Thymus (tissue), 11 donors: Measurements from ENCODE around the gene RAB9A. TPM values are rescaled to one million over a fixed set of nuclear protein-coding genes. Genes with fewer than 3 reads are reported as not detected.

Experiments used
- DNase-seq, 9 donors: peaks; one replicate each; pipeline ENCODE4 v3.0.0-alpha.2; 2013; ENCODE audit warnings: low spot score in 9 of 9, low read depth in 6 of 9, missing footprints in 1 of 9
- H3K27ac ChIP-seq, 2 donors: one replicate each; pipeline ENCODE4 v1.5.1; 2013; ENCODE audit warnings: control low read depth in 1 of 2, low read depth in 1 of 2, low read length in 1 of 2, mild to moderate bottlenecking in 1 of 2, moderate library complexity in 1 of 2
- H3K27me3 ChIP-seq, 2 donors: one replicate each; pipeline ENCODE4 v1.5.1; 2013; ENCODE audit warnings: low read length in 1 of 2; ENCODE audit not compliant: control insufficient read depth in 2 of 2, insufficient read depth in 1 of 2
- H3K36me3 ChIP-seq, 2 donors: one replicate each; pipeline ENCODE4 v1.5.1; 2013; ENCODE audit warnings: low read length in 1 of 2, mild to moderate bottlenecking in 1 of 2, moderate library complexity in 1 of 2; ENCODE audit not compliant: control insufficient read depth in 2 of 2, insufficient read depth in 2 of 2
- H3K4me1 ChIP-seq, 2 donors: one replicate each; pipeline ENCODE4 v1.5.1; 2013; ENCODE audit warnings: low read length in 2 of 2; ENCODE audit not compliant: control insufficient read depth in 2 of 2, insufficient read depth in 2 of 2
- H3K4me3 ChIP-seq, 2 donors: one replicate each; pipeline ENCODE4 v1.5.1; 2013; ENCODE audit warnings: low read length in 2 of 2, control low read depth in 1 of 2, mild to moderate bottlenecking in 1 of 2
- H3K9me3 ChIP-seq, 2 donors: one replicate each; pipeline ENCODE4 v1.5.1; 2013; ENCODE audit warnings: low read length in 1 of 2, mild to moderate bottlenecking in 1 of 2; ENCODE audit not compliant: control insufficient read depth in 2 of 2, insufficient read depth in 1 of 2
- WGBS: extraction: QIAGEN DNeasy Blood & Tissue Kit; methylation state at CpG from one replicate; pipeline ENCODE4 v1.1.7; 2013; 5-methylcytosine and 5-hydroxymethylcytosine counted together
- polyA plus RNA-seq: library from polyadenylated mRNA; stranded (reverse); fragments of 200-250 nt; gene quantifications from one replicate; pipeline ENCODE4 v1.2.3, GENCODE V29; 2013
- total RNA-seq: library from RNA; stranded (reverse); fragments of 120-200 nt; gene quantifications from one replicate; pipeline ENCODE4 v1.2.4, GENCODE V29; 2013
- donor health status: healthy.

Gene RAB9A
- total and polyA plus RNA-seq, 2 donors: 23.7 to 33.4 TPM

DNA sequence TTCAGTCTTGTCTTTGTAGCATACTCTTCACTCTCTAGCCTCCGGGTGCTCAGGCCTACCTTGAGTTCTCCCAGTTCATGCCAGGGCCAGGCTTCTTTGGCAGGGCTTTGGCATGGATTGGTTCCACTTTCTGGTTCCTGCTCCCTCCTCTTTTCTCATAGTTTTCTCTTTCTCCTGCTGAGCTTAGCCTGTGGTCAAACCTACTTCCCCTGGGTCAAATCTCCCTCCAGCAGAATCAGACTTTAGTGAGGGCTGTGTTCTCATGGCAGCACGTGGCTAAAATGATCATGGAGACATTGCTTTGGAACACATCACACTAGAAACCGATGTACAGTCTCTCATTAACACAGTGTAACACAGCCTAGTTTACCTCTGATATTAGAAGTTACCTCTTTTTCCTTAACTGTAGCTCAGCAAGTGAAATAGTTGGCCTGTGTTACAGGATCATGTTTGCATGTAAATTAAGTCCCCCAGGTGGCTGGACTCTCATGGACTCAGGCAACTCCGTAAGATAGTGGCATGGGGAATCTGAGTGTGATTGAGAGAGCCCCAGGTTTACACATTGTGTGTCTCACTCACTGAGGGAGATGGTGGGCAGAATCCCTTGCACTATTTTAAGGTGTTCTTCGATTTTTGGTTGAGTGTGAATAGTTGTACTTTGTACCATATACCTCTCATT, 13.3 kb downstream of the RAB9A start:
- Histone ChIP-seq H3K36me3 (no peaks in the 10 kb centered on the region), H3K27ac (no peak overlapping the region)
- 86% methylated on average over 5 of the region's 5 CpGs for WGBS

DNA sequence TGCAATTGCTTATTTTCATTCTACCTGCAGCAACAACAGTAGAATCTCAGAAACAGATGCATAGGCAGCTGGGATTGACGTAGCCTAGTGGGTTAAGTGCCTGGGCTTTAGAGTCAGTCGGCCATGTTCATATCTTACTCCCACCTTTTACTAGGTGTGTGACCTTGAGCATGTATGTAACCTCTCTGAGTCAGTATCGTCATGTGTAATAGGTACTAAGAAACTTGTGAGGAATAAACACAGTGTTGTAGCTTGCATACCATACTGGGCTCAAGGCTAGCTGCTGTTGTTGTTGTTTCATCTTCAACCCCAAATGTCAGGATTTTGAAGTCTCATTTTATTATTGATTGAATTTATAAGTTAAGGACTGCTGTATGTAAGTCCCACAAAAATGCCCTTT, 14.2 kb downstream of the RAB9A start:
- no peak overlapping the region for H3K4me3 ChIP-seq
- no peak overlapping the region for H3K27ac ChIP-seq
- no peaks in the 10 kb centered on the region for H3K36me3 ChIP-seq
- H3K4me1 ChIP-seq: no peaks in the 10 kb centered on the region
- 98% methylated on average over 3 of the region's 3 CpGs for WGBS
- H3K27me3 ChIP-seq: peaks cover 0 to 2% of the 10 kb centered on the region in 2 donors
- no peaks in the 10 kb centered on the region for H3K9me3 ChIP-seq
- DNase-seq: no peak

More for the DNA sequence above, 13.3 kb downstream of the RAB9A start:
- no peak for DNase-seq
- peaks cover 0 to 2% of the 10 kb centered on the region in 2 donors for H3K27me3 ChIP-seq
- H3K4me3 ChIP-seq: no peak overlapping the region
- H3K4me1 ChIP-seq: no peaks in the 10 kb centered on the region
- H3K9me3 ChIP-seq: no peaks in the 10 kb centered on the region

DNA sequence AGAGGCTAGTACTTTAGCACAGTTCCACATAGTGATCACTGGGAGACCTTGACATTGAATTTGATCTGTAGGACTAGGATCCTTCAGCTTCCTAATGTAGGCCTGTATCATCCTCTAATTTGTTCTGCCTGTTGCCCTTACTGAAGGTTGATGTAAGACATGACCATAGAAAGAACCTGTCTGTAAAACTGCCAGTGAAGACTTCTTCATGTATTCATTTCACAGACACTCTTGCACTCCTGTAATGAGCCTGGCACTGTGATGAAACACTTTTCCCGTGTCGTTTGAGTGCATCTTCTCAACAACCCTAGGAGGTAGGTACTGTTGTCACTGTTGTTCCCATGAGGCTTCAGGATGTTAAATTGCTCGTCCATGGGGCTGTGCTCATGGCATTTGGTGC, 14.7 kb downstream of the RAB9A start:
- no peak overlapping the region for H3K4me3 ChIP-seq
- WGBS: 94% methylated on average over 3 of the region's 3 CpGs
- peaks cover 0 to 2% of the 10 kb centered on the region in 2 donors for H3K27me3 ChIP-seq
- no peaks in the 10 kb centered on the region for H3K9me3 ChIP-seq
- H3K36me3 ChIP-seq: no peaks in the 10 kb centered on the region
- DNase-seq: no peak
- no peak overlapping the region for H3K27ac ChIP-seq
- no peaks in the 10 kb centered on the region for H3K4me1 ChIP-seq

DNA sequence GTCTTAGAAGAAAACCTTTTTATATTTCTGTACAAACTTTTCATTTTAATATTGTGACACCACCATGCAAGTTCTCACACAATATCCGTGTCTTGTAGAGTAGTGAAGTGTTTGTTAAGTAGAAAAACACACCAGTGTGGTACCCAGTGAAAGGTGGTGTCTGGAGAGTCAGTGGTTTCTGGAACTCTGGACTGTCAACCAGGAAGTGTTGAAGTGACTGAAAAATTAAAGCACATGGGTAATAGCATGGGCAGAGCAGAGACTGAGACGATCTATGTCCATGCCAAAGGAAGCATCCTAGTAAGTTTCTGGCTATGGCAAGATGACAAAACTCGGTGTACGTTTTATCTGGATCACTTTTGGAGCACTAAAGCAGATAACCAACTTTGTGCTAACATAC, 22.2 kb downstream of the RAB9A start:
- H3K27me3 ChIP-seq: no peaks in the 10 kb centered on the region
- WGBS: over 99% methylated on average over 4 of the region's 4 CpGs
- no peak overlapping the region for H3K27ac ChIP-seq
- DNase-seq: no peak
- H3K4me1 ChIP-seq: no peaks in the 10 kb centered on the region
- no peak overlapping the region for H3K4me3 ChIP-seq
- peaks cover 5 to 28% of the 10 kb centered on the region in 2 donors for H3K36me3 ChIP-seq
- no peaks in the 10 kb centered on the region for H3K9me3 ChIP-seq

DNA sequence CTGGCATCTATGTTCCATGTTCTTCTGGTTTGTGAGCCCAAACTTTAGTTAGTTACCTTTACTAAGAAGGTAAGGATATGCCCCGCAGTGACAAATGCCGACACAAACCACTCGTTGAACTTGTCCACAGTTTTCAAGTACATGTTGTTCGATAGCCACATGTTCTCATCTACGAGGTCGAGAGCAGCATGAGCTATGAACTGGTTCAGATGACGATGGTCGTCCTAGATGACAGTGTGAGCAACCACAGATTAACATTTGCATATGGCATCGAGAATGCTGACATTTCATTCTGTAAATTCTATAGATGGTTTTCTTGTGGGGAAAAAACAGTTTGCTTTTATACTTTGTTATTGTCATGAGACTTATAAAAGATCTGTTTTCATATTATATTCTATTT, 27.5 kb downstream of the RAB9A start:
- Histone ChIP-seq H3K36me3 (peaks cover 10 to 38% of the 10 kb centered on the region in 2 donors), H3K9me3 (no peaks in the 10 kb centered on the region), H3K27me3 (no peaks in the 10 kb centered on the region), H3K4me3 (no peak overlapping the region), H3K4me1 (no peaks in the 10 kb centered on the region), H3K27ac (no peak overlapping the region)
- DNase-seq: no peak
- WGBS: 97% methylated on average over 9 of the region's 9 CpGs

DNA sequence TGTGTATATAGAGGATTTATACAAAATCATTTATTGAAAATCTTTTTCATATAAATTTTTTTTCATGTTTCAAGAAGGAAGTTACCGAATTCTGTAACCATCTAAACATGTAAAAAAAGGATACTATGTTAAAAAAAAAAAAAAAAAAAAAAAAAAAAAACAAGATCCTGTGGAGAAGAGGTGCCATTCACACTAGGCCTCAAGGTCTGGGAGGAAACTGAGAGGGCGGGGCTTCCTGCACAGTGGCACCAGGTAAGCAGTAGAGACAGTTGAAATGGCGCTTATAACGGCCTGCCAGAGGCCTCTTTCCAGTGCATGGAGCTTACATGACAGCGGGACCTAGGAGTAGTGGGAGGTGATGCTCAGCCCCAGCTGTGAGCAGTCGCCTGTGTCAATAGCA, 28.0 kb downstream of the RAB9A start:
- H3K4me1 ChIP-seq: no peaks in the 10 kb centered on the region
- peaks cover 8 to 34% of the 10 kb centered on the region in 2 donors for H3K36me3 ChIP-seq
- no peaks in the 10 kb centered on the region for H3K9me3 ChIP-seq
- no peak overlapping the region for H3K4me3 ChIP-seq
- no peak for DNase-seq
- no peak overlapping the region for H3K27ac ChIP-seq
- no peaks in the 10 kb centered on the region for H3K27me3 ChIP-seq
- 93% methylated on average over 6 of the region's 6 CpGs for WGBS

DNA sequence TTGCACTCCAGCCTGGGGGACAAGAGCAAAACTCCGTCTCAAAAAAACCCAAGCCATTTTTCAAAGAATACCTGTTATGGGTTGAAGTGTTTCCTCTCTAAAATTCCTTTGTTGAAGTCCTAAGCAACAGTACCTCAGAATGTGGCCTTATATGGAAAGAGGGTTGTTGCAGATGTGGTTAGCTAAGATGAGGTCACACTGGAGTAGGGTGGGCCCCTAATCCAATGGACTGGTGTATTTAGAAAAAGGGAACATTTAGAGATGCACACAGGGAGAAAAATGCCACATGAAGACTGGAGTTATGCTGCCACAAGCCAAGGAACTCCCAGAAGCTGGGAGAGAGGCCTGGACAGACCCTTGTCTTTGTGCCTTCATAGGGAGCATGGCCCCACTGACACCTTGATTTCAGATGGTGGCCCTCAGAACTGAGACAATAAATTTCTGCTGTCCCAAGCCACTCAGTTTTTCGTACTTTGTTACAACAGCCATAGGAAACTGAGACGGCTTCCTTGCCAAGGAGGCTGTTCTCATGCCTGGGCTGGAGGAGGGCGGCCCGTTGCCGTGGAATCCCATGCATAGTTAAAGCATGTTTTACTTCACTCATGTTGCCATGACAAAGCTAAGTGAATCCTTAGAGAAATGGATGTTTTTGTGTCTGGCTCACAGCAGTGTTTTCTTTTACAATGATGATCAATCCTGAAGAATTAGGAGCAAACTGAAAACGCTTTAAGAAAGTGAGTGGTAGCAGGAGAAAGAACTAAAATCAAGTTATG, 29.0 kb downstream of the RAB9A start:
- H3K27me3 ChIP-seq: no peaks in the 10 kb centered on the region
- H3K9me3 ChIP-seq: no peaks in the 10 kb centered on the region
- H3K4me3 ChIP-seq: no peak overlapping the region
- 89% methylated on average over 7 of the region's 7 CpGs for whole genome bisulfite sequencing
- H3K36me3 ChIP-seq: peaks cover 8 to 30% of the 10 kb centered on the region in 2 donors
- H3K27ac ChIP-seq: peak overlapping the region in 1 of 2 donors; percentile 39
- H3K4me1 ChIP-seq: no peaks in the 10 kb centered on the region
- DNase-seq: no peak

DNA sequence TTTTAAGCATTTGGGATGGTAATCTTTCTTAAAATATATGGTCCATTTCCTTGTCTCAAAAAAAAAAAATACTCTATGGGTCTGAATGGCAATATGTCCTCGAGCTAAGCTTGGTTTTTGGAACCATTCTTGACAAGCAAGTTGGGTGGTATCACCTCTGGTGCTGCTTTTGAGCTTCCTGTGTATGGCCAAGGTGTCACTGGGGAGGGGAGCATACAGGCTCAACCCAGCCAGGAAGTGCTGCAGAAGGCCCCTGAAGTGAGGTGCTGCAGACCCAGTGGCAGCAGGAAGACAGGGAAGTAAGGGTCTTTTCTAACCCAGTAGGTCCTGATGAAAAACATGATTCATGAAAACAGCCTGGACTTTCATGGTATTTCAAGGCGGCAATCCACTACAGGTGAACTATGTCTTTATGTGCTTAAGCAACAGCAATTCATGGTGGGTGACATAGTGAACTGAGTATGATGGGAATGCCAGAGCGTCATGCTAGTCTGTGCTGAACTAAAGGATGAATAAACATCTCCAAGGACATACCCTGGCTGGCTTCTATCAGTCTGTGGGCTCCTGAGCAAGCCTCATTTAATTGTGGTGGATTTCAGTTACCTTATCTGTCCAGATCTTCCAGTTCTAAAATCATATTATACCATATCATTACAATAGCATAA, 30.4 kb downstream of the RAB9A start:
- Histone ChIP-seq H3K27me3 (no peaks in the 10 kb centered on the region), H3K36me3 (peaks cover 8 to 33% of the 10 kb centered on the region in 2 donors), H3K4me1 (no peaks in the 10 kb centered on the region), H3K9me3 (no peaks in the 10 kb centered on the region), H3K4me3 (no peak overlapping the region), H3K27ac (no peak overlapping the region)
- WGBS: 97% methylated on average over 3 of the region's 3 CpGs
- no peak for DNase-seq

DNA sequence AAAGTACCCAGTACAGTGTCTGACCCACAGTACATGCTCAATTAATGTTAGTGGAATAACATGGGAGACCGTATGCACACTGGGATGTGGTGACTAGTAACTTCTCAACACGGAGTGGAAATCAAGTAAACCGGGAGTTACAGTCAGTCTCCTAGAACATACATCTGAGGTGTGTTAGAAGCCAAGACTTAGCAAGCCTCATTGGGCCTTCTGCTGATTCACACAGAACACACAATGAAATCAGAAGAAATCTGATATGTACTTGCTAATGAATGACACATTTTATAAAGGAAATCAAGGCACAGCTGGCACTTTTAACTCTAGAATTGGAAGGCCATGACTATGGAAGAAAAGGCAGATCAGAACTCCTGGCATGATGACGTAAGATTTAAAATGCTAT, 32.4 kb downstream of the RAB9A start:
- H3K4me3 ChIP-seq: no peak overlapping the region
- H3K27ac ChIP-seq: no peak overlapping the region
- H3K27me3 ChIP-seq: no peaks in the 10 kb centered on the region
- DNase-seq: no peak
- WGBS: 94% methylated on average over 4 of the region's 4 CpGs
- H3K36me3 ChIP-seq: peaks cover 8 to 22% of the 10 kb centered on the region in 2 donors
- no peaks in the 10 kb centered on the region for H3K4me1 ChIP-seq
- H3K9me3 ChIP-seq: no peaks in the 10 kb centered on the region
